Measurements from ENCODE around the gene LRRN3.

- no peak for TF ChIP-seq POLR2AphosphoS5 (IDR thresholded peaks at IDR 0.05)
- no peak for TF ChIP-seq CTCF (IDR thresholded peaks at IDR 0.05)
- no peak for TF ChIP-seq POLR2A (IDR thresholded peaks at IDR 0.05)
- TF ChIP-seq EP300 (IDR thresholded peaks at IDR 0.05), result no peak
Measured at GRCh38 chr7:111138586-111138985, 47.7 kb downstream of the LRRN3 start.

Data from upper lobe of left lung (tissue), 4 donors.